Measurements from ENCODE around the gene CNTRL. TPM values are rescaled to one million over a fixed set of nuclear protein-coding genes. Genes with fewer than 3 reads are reported as not detected.
"Not testable (repeated sequence)": the region's sequence is repeated elsewhere in the genome, so short reads cannot be mapped to it uniquely, and the experiment has no call there.

CNTRL gene
- total RNA-seq, 1 donor from 2014 or later, result 7.2 TPM

- ATAC-seq, result no peak
Measured at GRCh38 chr9:121071370-121071755, 3.4 kb upstream of the CNTRL start.

GRCh38 chr9:121071756-121072421, 2.9 kb upstream of the CNTRL start:
- ATAC-seq, result no peak

- no peak for ATAC-seq
Measured at GRCh38 chr9:121073038-121073437, 1.7 kb upstream of the CNTRL start.

GRCh38 chr9:121075251-121076036, 689 bp downstream of the CNTRL start:
- ATAC-seq, result no peak

GRCh38 chr9:121082075-121082474, 7.3 kb downstream of the CNTRL start:
- no peak for ATAC-seq

GRCh38 chr9:121085661-121086060, 10.9 kb downstream of the CNTRL start:
- no peak for ATAC-seq

- ATAC-seq, result no peak
Measured at GRCh38 chr9:121088576-121088975, 13.8 kb downstream of the CNTRL start.

GRCh38 chr9:121090743-121091142, 16.0 kb downstream of the CNTRL start:
- ATAC-seq, result not testable (repeated sequence)

GRCh38 chr9:121095057-121095456, 20.3 kb downstream of the CNTRL start:
- ATAC-seq, result no peak

GRCh38 chr9:121098567-121099198, 23.9 kb downstream of the CNTRL start:
- no peak for ATAC-seq

GRCh38 chr9:121104054-121104453, 29.3 kb downstream of the CNTRL start:
- ATAC-seq, result not testable (repeated sequence)

- ATAC-seq, result no peak
Measured at GRCh38 chr9:121105531-121105930, 30.8 kb downstream of the CNTRL start.

- ATAC-seq, result peak; percentile 52
Measured at GRCh38 chr9:121107029-121107428, 32.3 kb downstream of the CNTRL start.

- no peak for ATAC-seq
Measured at GRCh38 chr9:121107881-121108280, 33.1 kb downstream of the CNTRL start.

- no peak for ATAC-seq
Measured at GRCh38 chr9:121115466-121115865, 40.7 kb downstream of the CNTRL start.

GRCh38 chr9:121118266-121118665, 43.5 kb downstream of the CNTRL start:
- no peak for ATAC-seq

GRCh38 chr9:121120386-121120785, 45.6 kb downstream of the CNTRL start:
- ATAC-seq, result no peak

- ATAC-seq, result peak; percentile 100
Measured at GRCh38 chr9:121121582-121122087, 46.9 kb downstream of the CNTRL start.

GRCh38 chr9:121122246-121123032, 47.7 kb downstream of the CNTRL start:
- no peak for ATAC-seq

- no peak for ATAC-seq
Measured at GRCh38 chr9:121123816-121124535, 49.2 kb downstream of the CNTRL start.

- ATAC-seq, result no peak
Measured at GRCh38 chr9:121125590-121125989, 50.8 kb downstream of the CNTRL start.

- not testable (repeated sequence) for ATAC-seq
Measured at GRCh38 chr9:121129384-121129783, 54.6 kb downstream of the CNTRL start.

Data from esophagus mucosa (tissue), 1 donor.